WTC11 (cell line): ENCODE measurements around the gene ARF6.

Source experiments
- ESRRA ChIP-seq: sonication (generic); formaldehyde crosslinking; IDR thresholded peaks from 2 replicates; pipeline ENCODE4 v1.8.1; 2022; ENCODE audit warnings: mild to moderate bottlenecking, missing genetic modification reagents, borderline replicate concordance
- HMGXB4 ChIP-seq: sonication (generic); formaldehyde crosslinking; IDR thresholded peaks from 2 replicates; pipeline ENCODE4 v1.8.1; 2023; ENCODE audit warnings: mild to moderate bottlenecking, moderate library complexity, missing genetic modification reagents
- IRF1 ChIP-seq: sonication (generic); formaldehyde crosslinking; IDR thresholded peaks from 2 replicates; pipeline ENCODE4 v1.8.0; 2023; ENCODE audit warnings: missing genetic modification reagents
- JUN ChIP-seq: sonication (generic); formaldehyde crosslinking; IDR thresholded peaks from 2 replicates; pipeline ENCODE4 v1.8.0; 2023; ENCODE audit warnings: mild to moderate bottlenecking, missing genetic modification reagents
- NFE2L1 ChIP-seq: sonication (generic); formaldehyde crosslinking; IDR thresholded peaks from 2 replicates; pipeline ENCODE4 v1.8.1; 2023; ENCODE audit warnings: missing genetic modification reagents
- NR1H2 ChIP-seq: sonication (generic); formaldehyde crosslinking; IDR thresholded peaks from 2 replicates; pipeline ENCODE4 v1.9.0; 2021; ENCODE audit warnings: mild to moderate bottlenecking, moderate library complexity, missing genetic modification reagents
- ZNF232 ChIP-seq: sonication (generic); formaldehyde crosslinking; IDR thresholded peaks from 2 replicates; pipeline ENCODE4 v1.8.0; 2022; ENCODE audit warnings: mild to moderate bottlenecking, missing genetic modification reagents
- TF ChIP-seq, protein P1 (sequence below): fragments of 200-600 bp; IDR thresholded peaks from 2 replicates; pipeline ENCODE4 v1.8.0; 2022; ENCODE audit warnings: antibody characterized with exemption

- TF ChIP-seq, protein P1, sequence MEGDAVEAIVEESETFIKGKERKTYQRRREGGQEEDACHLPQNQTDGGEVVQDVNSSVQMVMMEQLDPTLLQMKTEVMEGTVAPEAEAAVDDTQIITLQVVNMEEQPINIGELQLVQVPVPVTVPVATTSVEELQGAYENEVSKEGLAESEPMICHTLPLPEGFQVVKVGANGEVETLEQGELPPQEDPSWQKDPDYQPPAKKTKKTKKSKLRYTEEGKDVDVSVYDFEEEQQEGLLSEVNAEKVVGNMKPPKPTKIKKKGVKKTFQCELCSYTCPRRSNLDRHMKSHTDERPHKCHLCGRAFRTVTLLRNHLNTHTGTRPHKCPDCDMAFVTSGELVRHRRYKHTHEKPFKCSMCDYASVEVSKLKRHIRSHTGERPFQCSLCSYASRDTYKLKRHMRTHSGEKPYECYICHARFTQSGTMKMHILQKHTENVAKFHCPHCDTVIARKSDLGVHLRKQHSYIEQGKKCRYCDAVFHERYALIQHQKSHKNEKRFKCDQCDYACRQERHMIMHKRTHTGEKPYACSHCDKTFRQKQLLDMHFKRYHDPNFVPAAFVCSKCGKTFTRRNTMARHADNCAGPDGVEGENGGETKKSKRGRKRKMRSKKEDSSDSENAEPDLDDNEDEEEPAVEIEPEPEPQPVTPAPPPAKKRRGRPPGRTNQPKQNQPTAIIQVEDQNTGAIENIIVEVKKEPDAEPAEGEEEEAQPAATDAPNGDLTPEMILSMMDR = no peak
- TF ChIP-seq NR1H2 (CRISPR knock-in tag) (no peak), NFE2L1 (CRISPR knock-in tag) (no peak), HMGXB4 (CRISPR knock-in tag) (no peak), IRF1 (CRISPR knock-in tag) (no peak), ESRRA (CRISPR knock-in tag) (no peak), ZNF232 (CRISPR knock-in tag) (no peak), JUN (CRISPR knock-in tag) (no peak)
These were observed 14.3 kb downstream of the ARF6 start for GRCh38 chr14:49907186-49907585.
